Midbrain (tissue), 1 donor: ENCODE data around the gene ELOVL5.
"Not testable (repeated sequence)": the region's sequence is repeated elsewhere in the genome, so short reads cannot be mapped to it uniquely, and the experiment has no call there.

Experiments used
- DNase-seq: peaks from one replicate; lab custom pipeline; 2025; lab: John Stamatoyannopoulos, UW

Gene ELOVL5

GRCh38 chr6:53328375-53328774, 20.4 kb downstream of the ELOVL5 start:
- DNase-seq: no peak

- DNase-seq: no peak
Measured at GRCh38 chr6:53327017-53327395, 21.7 kb downstream of the ELOVL5 start.

- no peak for DNase-seq
Measured at GRCh38 chr6:53326372-53327016, 22.3 kb downstream of the ELOVL5 start.

- no peak for DNase-seq
Measured at GRCh38 chr6:53325785-53326184, 23.0 kb downstream of the ELOVL5 start.

- no peak for DNase-seq
Measured at GRCh38 chr6:53322188-53323029, 26.3 kb downstream of the ELOVL5 start.

GRCh38 chr6:53321701-53322100, 27.0 kb downstream of the ELOVL5 start:
- DNase-seq: no peak

- DNase-seq: no peak
Measured at GRCh38 chr6:53320964-53321363, 27.8 kb downstream of the ELOVL5 start.

- DNase-seq: no peak
Measured at GRCh38 chr6:53318429-53318828, 30.3 kb downstream of the ELOVL5 start.

- no peak for DNase-seq
Measured at GRCh38 chr6:53317861-53318260, 30.9 kb downstream of the ELOVL5 start.

GRCh38 chr6:53317299-53317698, 31.5 kb downstream of the ELOVL5 start:
- DNase-seq: not testable (repeated sequence)

- DNase-seq: no peak
Measured at GRCh38 chr6:53316142-53316541, 32.6 kb downstream of the ELOVL5 start.

GRCh38 chr6:53315086-53315724, 33.5 kb downstream of the ELOVL5 start:
- DNase-seq: no peak

- no peak for DNase-seq
Measured at GRCh38 chr6:53313784-53314400, 34.9 kb downstream of the ELOVL5 start.

- DNase-seq: no peak
Measured at GRCh38 chr6:53312355-53312754, 36.4 kb downstream of the ELOVL5 start.

- no peak for DNase-seq
Measured at GRCh38 chr6:53311586-53311935, 37.2 kb downstream of the ELOVL5 start.

GRCh38 chr6:53310771-53311585, 37.8 kb downstream of the ELOVL5 start:
- no peak for DNase-seq

GRCh38 chr6:53309901-53310300, 38.8 kb downstream of the ELOVL5 start:
- DNase-seq: no peak

- no peak for DNase-seq
Measured at GRCh38 chr6:53309059-53309900, 39.5 kb downstream of the ELOVL5 start.

- DNase-seq: no peak
Measured at GRCh38 chr6:53306819-53307347, 41.9 kb downstream of the ELOVL5 start.

GRCh38 chr6:53306217-53306616, 42.5 kb downstream of the ELOVL5 start:
- not testable (repeated sequence) for DNase-seq
